ENCODE measurements around the gene CCL3.
"Not testable (repeated sequence)": the region's sequence is repeated elsewhere in the genome, so short reads cannot be mapped to it uniquely, and the experiment has no call there.

CCL3 gene

GRCh38 chr17:36095992-36096391, 6.0 kb upstream of the CCL3 start:
- TF ChIP-seq ZFX (IDR thresholded peaks at IDR 0.05; ENCODE audit: borderline replicate concordance) (no peak), CTCF (IDR thresholded peaks at IDR 0.05) (no peak)
- no peak overlapping the region for H3K27ac ChIP-seq

- TF ChIP-seq CTCF (IDR thresholded peaks at IDR 0.05) (no peak), ZFX (IDR thresholded peaks at IDR 0.05; ENCODE audit: borderline replicate concordance) (no peak)
- no peak overlapping the region for H3K27ac ChIP-seq
These were observed 4.8 kb upstream of the CCL3 start for GRCh38 chr17:36094746-36095145.

GRCh38 chr17:36094232-36094631, 4.3 kb upstream of the CCL3 start:
- TF ChIP-seq ZFX (IDR thresholded peaks at IDR 0.05; ENCODE audit: borderline replicate concordance) (no peak), CTCF (IDR thresholded peaks at IDR 0.05) (no peak)
- no peak overlapping the region for H3K27ac ChIP-seq

GRCh38 chr17:36092715-36093114, 2.8 kb upstream of the CCL3 start:
- not testable (repeated sequence) for H3K27ac ChIP-seq

GRCh38 chr17:36092230-36092629, 2.3 kb upstream of the CCL3 start:
- H3K27ac ChIP-seq: no peak overlapping the region
- no peak for TF ChIP-seq CTCF (IDR thresholded peaks at IDR 0.05)

GRCh38 chr17:36089339-36089865, 541 bp downstream of the CCL3 start:
- no peak overlapping the region for H3K27ac ChIP-seq
- no peak for TF ChIP-seq ZFX (IDR thresholded peaks at IDR 0.05; ENCODE audit: borderline replicate concordance)
- TF ChIP-seq CTCF (IDR thresholded peaks at IDR 0.05): no peak

- no peak overlapping the region for H3K27ac ChIP-seq
- TF ChIP-seq CTCF (IDR thresholded peaks at IDR 0.05) (no peak), ZFX (IDR thresholded peaks at IDR 0.05; ENCODE audit: borderline replicate concordance) (no peak)
These were observed 1.1 kb downstream of the CCL3 start for GRCh38 chr17:36088670-36089338.

GRCh38 chr17:36087897-36088572, 1.9 kb downstream of the CCL3 start:
- not testable (repeated sequence) for H3K27ac ChIP-seq

- H3K27ac ChIP-seq: not testable (repeated sequence)
These were observed 2.5 kb downstream of the CCL3 start for GRCh38 chr17:36087471-36087870.

Measured in 22Rv1 (cell line).